Prostate gland (tissue), 2 donors: Measurements from ENCODE around the gene LIMS2. TPM values are rescaled to one million over a fixed set of nuclear protein-coding genes. Genes with fewer than 3 reads are reported as not detected.

Experiments
- DNase-seq: peaks from one replicate; pipeline ENCODE4 v3.0.0-alpha.2; 2019; ENCODE audit warnings: low spot score
- H3K27ac ChIP-seq, 2 donors: fragments of 200-600 bp; sonication (generic); 2 replicates each; pipeline ENCODE4 v1.5.1; 2017 to 2019
- H3K27me3 ChIP-seq: fragments of 200-600 bp; sonication (generic); replicated peaks from 2 replicates; pipeline ENCODE4 v1.5.1; 2019; ENCODE audit not compliant: insufficient read depth
- H3K36me3 ChIP-seq, 2 donors: fragments of 200-600 bp; sonication (generic); 1 replicate in 1 of 2; 2 replicates in 1 of 2; pipeline versions ENCODE4 v1.5.1 to v1.8.1; 2017 to 2019
- H3K4me1 ChIP-seq: fragments of 200-600 bp; sonication (generic); replicated peaks from 2 replicates; pipeline ENCODE4 v1.5.1; 2019
- H3K4me3 ChIP-seq, 2 donors: fragments of 200-600 bp; sonication (generic); 2 replicates each; pipeline ENCODE4 v1.5.1; 2017 to 2019
- H3K9me3 ChIP-seq: fragments of 200-600 bp; sonication (generic); 2 replicates; pipeline ENCODE4 v1.5.1; 2017
- CTCF ChIP-seq, 4 experiments: fragments of 200-600 bp in 2 of 4; fragments of 450-650 bp in 2 of 4; sonication (generic) in 2 of 4; IDR thresholded peaks; 1 replicate in 3 of 4; 2 replicates in 1 of 4; pipeline ENCODE4 v1.5.1; 2016 to 2019; ENCODE audit warnings: antibody characterized with exemption in 4 of 4, mild to moderate bottlenecking in 2 of 4, moderate library complexity in 2 of 4
- POLR2A ChIP-seq: fragments of 450-650 bp; IDR thresholded peaks from one replicate; pipeline ENCODE4 v1.6.1; 2016; ENCODE audit warnings: antibody characterized with exemption, mild to moderate bottlenecking
- POLR2AphosphoS5 ChIP-seq: sonication (generic); formaldehyde crosslinking; IDR thresholded peaks from one replicate; pipeline ENCODE4 v1.6.1; 2017; ENCODE audit warnings: antibody characterized with exemption
- WGBS: methylation state at CpG from one replicate; pipeline ENCODE4 v1.1.5; 2018; 5-methylcytosine and 5-hydroxymethylcytosine counted together
- intact Hi-C: fragments of 100-400 bp; cut with DNase I; formaldehyde crosslinking; loops from one replicate; pipeline ENCODE4 v1.14.2; 2022
- total RNA-seq, 2 donors: library from RNA; depleted of rRNA; stranded (reverse); fragments of >200 nt; gene quantifications; one replicate each; pipeline ENCODE4 v1.1.0, GENCODE V29; 2016

LIMS2 gene
- total RNA-seq, 2 donors from 2014 or later = 31.9 to 63.2 TPM

- no peaks in the 10 kb centered on the region for H3K4me1 ChIP-seq
- no peaks in the 10 kb centered on the region for H3K36me3 ChIP-seq
- H3K9me3 ChIP-seq = no peaks in the 10 kb centered on the region
- 78% methylated on average over 17 of the region's 17 CpGs for WGBS
- DNase-seq = no peak
- H3K27me3 ChIP-seq = no peaks in the 10 kb centered on the region
- no peak overlapping the region for H3K4me3 ChIP-seq
- TF ChIP-seq POLR2AphosphoS5 = no peak
- no peak for TF ChIP-seq POLR2A
- no peak for TF ChIP-seq CTCF (IDR thresholded peaks at IDR 0.05)
- intact Hi-C loops = no loop called here
- H3K27ac ChIP-seq = no peak overlapping the region
These were observed 32.5 kb downstream of the LIMS2 start for GRCh38 chr2:127642706-127643438.

DNA sequence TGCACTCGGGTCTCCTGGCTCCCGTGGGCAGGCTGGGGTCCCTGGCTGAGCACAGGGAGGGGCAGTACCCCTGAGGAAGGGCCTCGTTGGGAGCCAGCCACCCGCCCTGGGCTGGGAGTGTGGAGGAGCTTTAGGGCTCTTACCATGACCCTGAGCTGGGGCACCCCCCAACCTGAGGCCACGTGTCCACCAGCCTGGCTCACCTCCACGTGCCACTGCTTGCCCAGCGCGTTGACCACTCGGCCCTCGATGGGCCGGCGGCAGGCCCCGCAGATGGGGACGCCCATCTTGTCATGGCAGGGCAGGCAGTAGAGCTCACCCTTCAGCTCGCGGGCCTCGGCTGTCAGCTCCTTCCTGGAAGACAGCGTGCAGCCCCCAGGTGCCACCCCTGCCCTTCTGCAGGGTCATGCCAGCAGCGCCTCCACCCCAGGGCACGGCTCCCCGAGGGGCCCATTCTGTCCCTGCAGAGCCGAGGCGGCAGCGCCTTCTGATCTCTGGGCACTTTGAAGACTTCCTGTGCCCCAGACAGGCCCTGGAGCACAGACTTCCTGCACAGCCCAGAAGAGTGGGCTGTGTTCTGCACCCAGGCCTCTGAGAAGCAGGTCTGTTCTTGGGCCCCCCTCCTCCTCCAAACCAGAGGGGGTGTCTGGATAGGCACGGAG, 33.4 kb downstream of the LIMS2 start:
- no peaks in the 10 kb centered on the region for H3K36me3 ChIP-seq
- no peaks in the 10 kb centered on the region for H3K4me1 ChIP-seq
- DNase-seq = no peak
- intact Hi-C loops = no loop called here
- H3K27ac ChIP-seq = no peak overlapping the region
- H3K9me3 ChIP-seq = no peaks in the 10 kb centered on the region
- H3K27me3 ChIP-seq = no peaks in the 10 kb centered on the region
- H3K4me3 ChIP-seq = no peak overlapping the region
- TF ChIP-seq CTCF (IDR thresholded peaks at IDR 0.05) (no peak), POLR2AphosphoS5 (no peak), POLR2A (no peak)
- 63% methylated on average over 23 of the region's 25 CpGs for WGBS

DNA sequence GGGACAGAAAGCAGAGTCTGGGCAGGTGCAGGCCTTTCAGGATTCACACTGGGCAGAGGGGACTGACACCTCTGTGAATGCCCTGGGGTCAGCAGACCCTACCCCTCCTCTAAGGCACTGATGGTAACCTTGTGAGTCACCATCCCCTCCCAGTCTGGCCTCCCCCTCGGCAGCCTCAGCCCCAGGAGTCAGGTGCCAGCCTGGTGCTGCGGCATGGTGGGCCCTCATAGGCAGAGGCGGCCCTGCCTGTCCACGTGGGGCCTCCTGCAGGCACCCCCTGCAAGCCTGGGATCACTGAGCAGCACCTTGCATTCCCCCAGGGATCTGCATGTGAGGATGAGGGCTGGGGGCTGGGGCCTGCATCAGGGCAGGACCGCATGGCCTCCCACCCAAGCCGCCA, 34.2 kb downstream of the LIMS2 start:
- 91% methylated on average over 6 of the region's 6 CpGs for WGBS
- intact Hi-C loops = no loop called here
- H3K4me3 ChIP-seq = no peak overlapping the region
- H3K4me1 ChIP-seq = no peaks in the 10 kb centered on the region
- no peak for DNase-seq
- no peaks in the 10 kb centered on the region for H3K36me3 ChIP-seq
- no peaks in the 10 kb centered on the region for H3K9me3 ChIP-seq
- TF ChIP-seq CTCF (IDR thresholded peaks at IDR 0.05) (no peak), POLR2AphosphoS5 (no peak), POLR2A (no peak)
- H3K27me3 ChIP-seq = no peaks in the 10 kb centered on the region
- no peak overlapping the region for H3K27ac ChIP-seq

DNA sequence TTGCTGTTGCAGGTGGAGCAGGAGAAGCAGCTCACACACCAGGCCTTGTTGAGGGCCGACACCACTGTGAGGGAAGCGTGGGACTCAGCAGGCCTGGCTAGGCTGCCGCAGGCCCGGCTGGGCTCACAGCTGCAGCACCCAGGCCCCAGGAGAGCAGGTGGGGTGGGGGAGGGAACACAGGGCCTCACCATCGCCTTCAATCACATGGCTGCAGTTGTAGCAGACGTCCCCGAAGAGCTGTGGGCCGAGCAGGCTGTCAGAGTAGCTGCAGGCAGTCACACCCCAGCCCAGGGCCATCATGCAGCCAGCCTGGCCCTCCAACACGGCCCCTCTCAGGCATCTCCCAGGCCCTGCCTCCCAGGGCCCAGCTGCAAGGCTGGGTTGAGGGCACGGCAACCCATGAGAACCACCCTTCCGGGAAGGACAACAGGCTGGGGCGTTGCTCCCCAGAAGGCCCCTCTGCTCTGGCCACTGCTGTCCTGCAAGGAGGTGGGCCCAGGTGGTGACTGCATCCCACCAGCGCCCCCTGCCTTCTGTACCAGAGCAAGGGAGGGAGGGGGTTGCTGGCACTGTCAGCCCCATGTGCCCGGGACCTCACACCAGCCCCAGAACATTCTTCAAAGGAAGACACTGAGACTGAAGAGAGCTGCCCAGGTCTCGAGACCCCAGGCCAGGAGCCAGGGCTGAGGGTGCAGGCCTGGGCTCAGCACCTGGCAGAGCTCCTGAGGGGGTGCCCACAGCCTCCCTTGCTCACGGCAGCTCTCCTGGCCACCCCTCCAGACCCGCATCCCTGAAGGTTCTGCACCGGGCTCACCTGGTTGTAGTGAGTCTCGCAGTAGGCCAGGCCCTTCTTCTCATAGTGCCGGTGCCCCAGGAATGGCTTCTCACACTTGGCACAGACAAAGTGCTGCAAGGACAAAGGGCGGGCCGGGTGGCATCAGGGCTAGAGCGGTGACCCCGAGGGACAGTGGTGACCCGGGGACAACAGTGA, 35.0 kb downstream of the LIMS2 start:
- Histone ChIP-seq H3K9me3 (no peaks in the 10 kb centered on the region), H3K36me3 (no peaks in the 10 kb centered on the region), H3K4me1 (no peaks in the 10 kb centered on the region), H3K27me3 (no peaks in the 10 kb centered on the region), H3K4me3 (no peak overlapping the region), H3K27ac (no peak overlapping the region)
- no peak for DNase-seq
- TF ChIP-seq CTCF (IDR thresholded peaks at IDR 0.05) (no peak), POLR2AphosphoS5 (no peak), POLR2A (no peak)
- intact Hi-C loops = no loop called here
- 89% methylated on average over 25 of the region's 25 CpGs for WGBS
